ENCODE measurements around the gene DRD4.

The DRD4 gene

DNA sequence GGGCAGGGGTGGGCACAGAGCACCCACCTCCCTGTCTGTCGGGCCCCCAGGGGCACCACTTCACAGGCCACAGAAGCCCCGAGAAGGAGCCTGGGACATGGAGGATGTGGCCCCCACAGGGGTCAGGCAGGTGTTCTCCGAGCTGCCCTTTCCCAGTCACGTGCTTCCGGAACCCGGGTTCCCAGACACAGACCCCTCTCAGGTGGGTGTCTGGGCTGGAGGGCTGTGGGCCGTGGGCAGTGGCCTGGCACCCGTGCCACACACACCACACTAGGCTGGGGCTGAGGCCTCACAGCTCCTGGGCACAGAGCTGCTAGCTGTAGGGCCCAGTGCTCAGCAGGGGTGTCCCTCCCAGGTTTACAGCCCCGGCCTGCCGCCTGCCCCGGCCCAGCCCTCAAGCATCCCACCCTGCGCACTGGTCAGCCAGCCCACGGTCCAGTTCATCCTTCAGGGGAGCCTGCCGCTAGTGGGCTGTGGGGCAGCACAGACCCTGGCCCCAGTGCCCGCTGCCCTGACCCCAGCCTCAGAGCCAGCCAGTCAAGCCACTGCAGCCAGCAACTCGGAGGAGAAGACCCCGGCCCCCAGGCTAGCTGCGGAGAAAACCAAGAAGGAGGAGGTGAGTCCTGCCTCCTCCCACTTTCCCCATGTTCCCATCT is 26.8 kb upstream of the DRD4 start:
- no peak for DNase-seq (ENCODE audit: low spot score)

- DNase-seq (ENCODE audit: low spot score), result no peak
These were observed 25.8 kb upstream of the DRD4 start for GRCh38 chr11:611001-611996.

- peak; percentile 15 for DNase-seq (ENCODE audit: low spot score)
These were observed 24.7 kb upstream of the DRD4 start for GRCh38 chr11:612201-612960.

- no peak for DNase-seq (ENCODE audit: low spot score)
These were observed 24.1 kb upstream of the DRD4 start for GRCh38 chr11:612961-613300.

DNA sequence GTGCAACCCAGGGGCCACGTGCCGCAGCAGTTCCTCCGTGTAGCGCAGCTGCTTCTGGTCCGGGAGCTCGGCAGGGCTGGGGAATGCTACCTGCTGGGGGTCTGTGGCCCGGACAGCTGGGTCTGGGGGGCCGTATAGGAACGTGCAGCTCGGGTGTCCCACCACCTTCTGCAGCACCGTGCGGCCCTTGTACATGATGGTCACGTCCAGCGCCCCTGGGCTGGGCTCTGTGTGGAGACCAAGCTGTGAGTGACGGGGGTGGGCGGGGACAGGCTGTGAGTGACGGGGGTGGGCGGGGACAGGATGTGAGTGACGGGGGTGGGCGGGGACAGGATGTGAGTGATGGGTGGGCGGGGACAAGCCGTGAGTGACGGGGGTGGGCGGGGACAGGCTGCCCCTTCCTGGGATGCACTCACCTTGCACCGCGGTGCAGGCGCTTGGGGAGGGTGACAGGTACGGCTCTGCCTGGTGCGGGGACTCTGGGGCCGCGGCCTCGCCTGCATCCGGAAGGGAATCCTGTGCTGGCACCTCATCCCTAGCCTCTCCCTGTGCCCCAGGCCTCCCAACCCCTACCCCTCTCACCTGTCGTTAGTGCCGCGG is 23.6 kb upstream of the DRD4 start:
- DNase-seq (ENCODE audit: low spot score), result peak; percentile 66

GRCh38 chr11:614021-614622 is 22.9 kb upstream of the DRD4 start:
- DNase-seq (ENCODE audit: low spot score), result no peak

- DNase-seq (ENCODE audit: low spot score), result no peak
These were observed 22.2 kb upstream of the DRD4 start for GRCh38 chr11:614623-615503.

GRCh38 chr11:615504-616319 is 21.4 kb upstream of the DRD4 start, which contains the start of gene IRF7:
TSS of gene IRF7 (minus strand) at chr11:615950. CDS start at chr11:615364, 586 bp downstream.
- DNase-seq (ENCODE audit: low spot score), result peak; percentile 82

- no peak for DNase-seq (ENCODE audit: low spot score)
These were observed 20.5 kb upstream of the DRD4 start for GRCh38 chr11:616320-617198.

DNA sequence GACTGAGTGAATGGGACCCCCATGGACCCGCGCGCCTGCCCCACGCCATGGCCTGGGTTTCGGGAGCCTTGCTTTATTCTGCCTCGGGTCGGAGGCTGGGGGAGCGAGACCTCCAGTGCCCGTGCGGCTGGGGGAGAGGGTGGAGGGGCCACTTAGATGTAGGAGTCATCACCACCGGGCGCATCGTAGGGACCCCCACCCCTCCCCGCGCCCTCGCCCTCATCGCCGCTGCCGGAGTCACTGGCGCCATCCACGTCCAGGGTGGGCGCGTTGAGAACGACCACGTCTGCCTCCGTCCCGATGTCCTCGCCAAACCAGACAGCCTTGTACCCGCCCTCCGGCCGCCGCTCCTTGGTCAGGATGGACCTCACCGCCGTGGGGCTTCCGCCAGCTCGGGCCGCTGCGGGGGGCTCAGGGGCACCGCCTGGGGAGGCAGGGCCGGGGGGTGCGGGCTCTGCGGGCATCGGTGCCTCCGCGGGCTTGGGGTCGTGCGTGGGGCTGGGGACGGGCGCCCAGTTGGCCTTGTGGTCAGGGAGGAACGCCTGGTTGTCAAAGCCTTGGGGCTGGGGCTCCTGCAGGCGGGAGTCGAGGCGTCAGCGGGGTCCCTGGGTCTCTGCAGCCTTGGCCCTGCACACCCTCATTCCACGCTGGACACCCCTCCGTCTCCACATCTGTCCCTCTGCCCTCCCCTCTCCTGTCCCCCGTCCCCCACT is 19.7 kb upstream of the DRD4 start:
- no peak for DNase-seq (ENCODE audit: low spot score)

- no peak for DNase-seq (ENCODE audit: low spot score)
These were observed 19.0 kb upstream of the DRD4 start for GRCh38 chr11:617912-618682.

DNA sequence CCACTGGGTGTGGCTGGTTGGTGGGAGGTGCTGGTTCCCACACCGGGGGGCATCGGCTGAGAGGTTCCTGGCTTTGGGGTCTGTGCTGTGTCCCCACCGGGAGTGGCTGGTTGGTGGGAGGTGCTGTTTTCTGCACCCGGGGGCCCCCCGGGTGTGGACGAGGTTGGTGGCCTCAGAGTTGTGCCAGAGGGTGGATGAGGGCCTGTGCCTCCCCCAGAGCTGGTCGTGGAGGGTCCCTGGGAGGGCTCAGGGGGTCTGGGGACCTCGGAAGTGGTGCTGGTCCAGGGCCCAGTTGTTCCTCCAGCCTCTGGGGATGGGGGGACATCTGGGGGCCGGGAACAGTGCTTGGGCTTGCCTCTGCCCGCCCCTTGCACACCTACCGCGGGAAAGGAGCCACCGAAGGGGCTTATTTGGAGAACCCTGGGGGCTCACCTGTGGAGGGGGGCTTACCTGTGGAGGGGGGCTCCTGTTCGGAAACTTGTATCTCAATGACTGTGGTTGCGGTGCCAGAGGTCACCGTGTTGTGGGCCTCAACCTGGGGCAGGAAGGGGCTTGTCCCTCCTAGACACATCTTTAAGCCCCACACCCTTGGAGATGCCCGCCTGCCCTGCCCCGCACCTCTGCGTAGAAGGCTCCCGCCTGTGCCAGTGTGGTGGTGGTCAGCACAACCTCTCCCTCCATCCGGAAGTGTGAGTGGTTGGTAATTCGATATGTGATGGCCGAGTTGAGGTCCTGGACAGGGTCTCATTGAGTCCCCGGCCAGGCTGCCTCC is 18.0 kb upstream of the DRD4 start:
- no peak for DNase-seq (ENCODE audit: low spot score)

GRCh38 chr11:619628-620050 is 17.4 kb upstream of the DRD4 start:
- no peak for DNase-seq (ENCODE audit: low spot score)

- DNase-seq (ENCODE audit: low spot score), result no peak
These were observed 16.9 kb upstream of the DRD4 start for GRCh38 chr11:620201-620600.

DNA sequence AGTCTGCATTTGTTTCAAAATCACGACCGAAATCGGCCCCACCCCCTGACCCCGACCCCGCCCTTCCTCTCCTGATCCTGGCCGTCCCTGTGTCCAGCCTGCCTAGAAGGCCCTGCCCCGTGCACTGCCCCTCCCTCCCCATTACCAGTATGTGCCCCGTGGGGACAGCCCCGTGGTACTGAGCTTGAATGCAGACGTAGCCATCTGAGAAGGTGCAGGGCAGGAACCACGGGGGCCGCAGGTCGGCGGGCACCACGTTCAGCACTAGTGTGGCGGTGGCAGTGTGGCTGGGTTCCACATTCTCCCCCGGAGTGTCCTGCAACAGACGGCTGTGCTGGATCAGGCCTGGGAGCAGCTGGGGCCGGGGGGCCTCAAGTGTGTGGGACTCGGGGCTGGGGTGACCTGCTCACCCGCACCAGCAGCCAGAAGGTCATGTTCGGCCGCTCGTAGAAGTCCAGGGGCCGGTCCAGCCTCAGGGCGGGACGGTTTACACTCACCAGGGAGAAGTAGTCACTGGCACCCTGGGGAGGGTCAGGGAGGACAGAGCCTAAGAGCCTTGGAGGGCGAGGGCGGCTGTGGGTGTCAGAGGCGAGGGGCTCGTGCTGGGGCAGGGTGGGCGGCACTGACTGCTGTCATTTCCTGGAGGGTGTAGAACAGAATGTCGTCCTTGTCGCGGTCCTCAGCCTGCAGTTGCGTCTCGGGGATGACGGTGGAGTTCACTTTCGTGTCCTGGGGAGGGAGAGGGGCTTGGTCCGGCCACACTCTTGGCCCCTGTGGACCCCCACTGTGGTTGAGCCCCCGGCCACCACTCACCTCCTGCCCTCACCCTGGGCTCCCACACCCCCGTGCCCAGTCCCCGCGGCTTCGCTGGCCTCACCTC is 15.9 kb upstream of the DRD4 start:
- no peak for DNase-seq (ENCODE audit: low spot score)

DNA sequence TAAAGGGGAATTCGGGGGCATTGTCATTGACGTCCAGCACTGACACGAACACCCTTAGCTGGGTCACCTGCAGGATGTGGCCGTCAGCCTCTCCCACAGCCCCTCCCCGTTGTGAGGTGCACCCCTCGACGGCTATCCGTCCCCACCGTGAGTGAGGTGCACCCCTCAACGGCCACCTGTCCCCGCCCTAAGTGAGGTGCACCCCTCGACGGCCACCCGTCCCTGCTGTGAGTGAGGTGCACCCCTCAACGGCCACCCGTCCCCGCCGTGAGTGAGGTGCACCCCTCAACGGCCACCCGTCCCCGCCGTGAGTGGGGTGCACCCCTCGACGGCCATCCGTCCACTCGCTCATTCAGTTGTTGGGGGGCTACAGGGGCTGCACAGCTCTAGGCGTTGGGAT is 15.2 kb upstream of the DRD4 start:
- DNase-seq (ENCODE audit: low spot score), result no peak
